ENCODE measurements around the gene WDR19.
"Not testable (repeated sequence)": the region's sequence is repeated elsewhere in the genome, so short reads cannot be mapped to it uniquely, and the experiment has no call there.

WDR19 gene

DNA sequence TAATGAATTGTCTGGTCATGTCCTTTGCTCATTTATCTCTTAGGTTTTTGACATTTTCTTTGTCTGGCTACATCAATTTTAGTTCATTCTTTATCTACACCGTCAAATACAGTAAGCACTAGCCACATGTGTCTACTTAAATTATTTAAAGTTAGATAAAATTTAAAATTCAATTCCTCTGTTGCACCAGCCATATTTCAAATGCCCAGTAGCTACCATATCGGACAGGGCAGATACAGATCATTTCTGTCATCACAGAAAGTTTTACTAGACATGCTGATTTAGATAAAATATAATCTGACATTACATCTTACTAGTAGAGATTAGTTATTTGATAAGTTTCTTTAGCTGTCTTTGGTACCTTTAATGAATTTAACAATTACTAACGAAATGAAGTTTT, 61.1 kb downstream of the WDR19 start:
- TF ChIP-seq, protein P1, sequence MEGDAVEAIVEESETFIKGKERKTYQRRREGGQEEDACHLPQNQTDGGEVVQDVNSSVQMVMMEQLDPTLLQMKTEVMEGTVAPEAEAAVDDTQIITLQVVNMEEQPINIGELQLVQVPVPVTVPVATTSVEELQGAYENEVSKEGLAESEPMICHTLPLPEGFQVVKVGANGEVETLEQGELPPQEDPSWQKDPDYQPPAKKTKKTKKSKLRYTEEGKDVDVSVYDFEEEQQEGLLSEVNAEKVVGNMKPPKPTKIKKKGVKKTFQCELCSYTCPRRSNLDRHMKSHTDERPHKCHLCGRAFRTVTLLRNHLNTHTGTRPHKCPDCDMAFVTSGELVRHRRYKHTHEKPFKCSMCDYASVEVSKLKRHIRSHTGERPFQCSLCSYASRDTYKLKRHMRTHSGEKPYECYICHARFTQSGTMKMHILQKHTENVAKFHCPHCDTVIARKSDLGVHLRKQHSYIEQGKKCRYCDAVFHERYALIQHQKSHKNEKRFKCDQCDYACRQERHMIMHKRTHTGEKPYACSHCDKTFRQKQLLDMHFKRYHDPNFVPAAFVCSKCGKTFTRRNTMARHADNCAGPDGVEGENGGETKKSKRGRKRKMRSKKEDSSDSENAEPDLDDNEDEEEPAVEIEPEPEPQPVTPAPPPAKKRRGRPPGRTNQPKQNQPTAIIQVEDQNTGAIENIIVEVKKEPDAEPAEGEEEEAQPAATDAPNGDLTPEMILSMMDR (IDR thresholded peaks at IDR 0.05; ENCODE audit: control insufficient read depth, extremely low read depth, insufficient read depth): no peak
- DNase-seq (ENCODE audit: low read depth): no peak
- H3K4me3 ChIP-seq (ENCODE audit: low read depth, low read length): no peak overlapping the region

DNA sequence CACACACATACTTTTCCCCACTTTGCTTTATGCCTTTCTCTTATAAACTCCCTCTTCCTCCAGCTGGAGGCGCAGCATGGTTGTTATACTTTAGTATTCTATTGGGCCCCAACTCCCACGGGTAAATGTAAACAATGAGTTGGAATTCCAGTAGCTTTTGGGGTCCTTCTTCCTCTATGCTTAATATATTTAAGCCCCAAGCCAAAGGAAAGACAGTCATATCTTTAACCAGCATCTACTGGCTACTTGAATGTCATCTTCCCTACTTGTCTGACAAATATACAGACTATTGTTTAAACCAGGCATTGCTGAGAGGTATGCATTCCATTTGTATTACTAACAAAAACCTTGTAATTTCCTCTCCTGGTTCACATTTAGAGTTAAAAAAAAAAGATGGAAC, 72.9 kb downstream of the WDR19 start:
- no peak overlapping the region for H3K4me3 ChIP-seq (ENCODE audit: low read depth, low read length)
- TF ChIP-seq, protein P1 (IDR thresholded peaks at IDR 0.05; ENCODE audit: control insufficient read depth, extremely low read depth, insufficient read depth): peak; percentile 16; the same call in 1 of the 2 replicates
- no peak for DNase-seq (ENCODE audit: low read depth)

DNA sequence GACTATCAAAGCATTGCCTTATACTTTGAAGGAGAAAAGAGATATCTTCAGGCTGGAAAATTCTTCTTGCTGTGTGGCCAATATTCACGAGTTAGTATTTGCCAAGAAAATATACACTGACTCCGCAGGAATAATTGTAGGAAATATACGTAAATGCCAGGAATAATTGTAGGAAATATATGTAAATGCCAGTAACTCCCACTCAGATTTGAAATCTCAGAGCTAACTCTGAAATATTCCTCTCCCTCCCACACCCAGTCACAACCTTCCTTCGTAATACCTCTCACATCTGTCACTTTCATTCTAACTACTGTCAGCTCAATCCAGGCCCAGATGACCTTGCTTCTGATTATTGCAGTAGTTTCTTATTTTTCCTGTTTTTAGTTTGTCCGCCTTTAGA, 73.5 kb downstream of the WDR19 start:
- DNase-seq (ENCODE audit: low read depth): no peak
- no peak overlapping the region for H3K4me3 ChIP-seq (ENCODE audit: low read depth, low read length)
- TF ChIP-seq, protein P1 (IDR thresholded peaks at IDR 0.05; ENCODE audit: control insufficient read depth, extremely low read depth, insufficient read depth): no peak

DNA sequence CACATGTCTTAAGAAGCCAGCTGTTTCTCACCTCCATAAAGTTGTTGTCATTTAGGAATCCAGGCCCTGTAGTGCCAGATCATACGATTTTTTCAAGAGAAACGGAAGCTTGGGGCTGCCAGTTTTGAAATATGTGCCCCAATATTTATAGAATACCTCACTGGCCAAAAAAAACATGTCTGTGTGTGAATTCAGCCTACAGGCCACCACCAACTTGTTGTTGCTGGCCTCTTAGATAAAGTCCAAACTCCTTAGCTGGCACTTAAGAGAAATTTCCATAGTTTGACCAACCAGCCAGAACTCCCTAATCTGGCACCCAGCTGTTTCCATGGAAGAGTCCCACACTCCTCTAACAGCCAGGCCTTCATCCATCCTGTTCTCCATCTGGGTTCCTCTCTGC, 74.1 kb downstream of the WDR19 start:
- no peak overlapping the region for H3K4me3 ChIP-seq (ENCODE audit: low read depth, low read length)
- DNase-seq (ENCODE audit: low read depth): no peak
- TF ChIP-seq, protein P1 (IDR thresholded peaks at IDR 0.05; ENCODE audit: control insufficient read depth, extremely low read depth, insufficient read depth): no peak

DNA sequence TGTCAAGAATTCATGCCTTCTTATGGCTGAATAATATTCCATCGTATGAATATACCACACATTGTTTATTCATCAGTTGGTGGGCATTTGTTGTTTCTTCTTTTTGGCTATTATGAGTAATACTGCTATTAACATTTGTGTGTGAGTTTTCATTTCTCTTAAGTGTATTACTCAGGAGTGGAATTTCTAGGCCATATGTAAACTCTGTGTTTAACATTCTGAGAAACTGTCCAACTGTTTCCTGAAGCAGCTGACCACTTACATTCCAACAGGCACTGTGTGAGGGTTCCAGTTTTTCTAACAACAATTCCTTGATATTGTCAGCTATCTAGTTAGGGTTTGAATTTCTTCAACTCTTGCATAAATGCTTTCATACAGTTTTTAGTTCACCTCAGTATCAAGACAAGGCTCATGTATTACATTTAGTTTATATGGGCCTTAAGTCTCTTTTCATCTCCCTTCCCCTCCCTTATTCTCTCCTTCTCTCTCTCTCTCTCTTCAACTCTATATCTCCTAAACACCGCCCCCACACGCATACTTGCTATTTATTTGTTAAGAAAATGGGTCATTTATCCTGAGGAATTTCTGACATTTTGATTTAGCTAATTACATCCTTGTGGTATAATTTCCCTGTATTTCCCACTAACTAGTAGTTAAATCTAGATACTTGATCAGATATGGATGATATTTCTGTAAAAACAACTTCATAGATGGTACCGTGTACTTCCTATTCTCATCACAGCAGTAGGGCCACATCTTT, 77.4 kb downstream of the WDR19 start:
- no peak overlapping the region for H3K4me3 ChIP-seq (ENCODE audit: low read depth, low read length)
- TF ChIP-seq, protein P1 (IDR thresholded peaks at IDR 0.05; ENCODE audit: control insufficient read depth, extremely low read depth, insufficient read depth): no peak
- DNase-seq (ENCODE audit: low read depth): no peak

DNA sequence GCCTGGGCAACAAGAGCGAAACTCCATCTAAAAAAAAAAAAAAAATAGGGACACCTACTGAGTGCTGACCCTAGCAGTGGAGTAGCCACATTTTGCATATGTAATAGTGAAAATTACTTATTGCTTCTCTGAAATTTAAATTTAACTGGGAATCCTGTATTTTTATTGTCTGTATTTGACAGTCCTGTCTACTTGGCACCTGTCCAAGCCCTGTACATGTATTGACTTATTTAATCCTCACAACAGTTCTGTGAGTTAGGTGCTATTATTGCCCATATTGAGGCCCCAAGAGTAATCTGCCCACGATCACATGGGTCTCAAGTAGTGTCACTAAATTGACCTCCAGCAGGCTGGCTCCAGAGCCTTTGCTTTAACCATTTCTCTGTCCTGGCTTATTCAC, 81.6 kb downstream of the WDR19 start:
- TF ChIP-seq, protein P1 (IDR thresholded peaks at IDR 0.05; ENCODE audit: control insufficient read depth, extremely low read depth, insufficient read depth): no peak
- no peak for DNase-seq (ENCODE audit: low read depth)
- H3K4me3 ChIP-seq (ENCODE audit: low read depth, low read length): no peak overlapping the region

DNA sequence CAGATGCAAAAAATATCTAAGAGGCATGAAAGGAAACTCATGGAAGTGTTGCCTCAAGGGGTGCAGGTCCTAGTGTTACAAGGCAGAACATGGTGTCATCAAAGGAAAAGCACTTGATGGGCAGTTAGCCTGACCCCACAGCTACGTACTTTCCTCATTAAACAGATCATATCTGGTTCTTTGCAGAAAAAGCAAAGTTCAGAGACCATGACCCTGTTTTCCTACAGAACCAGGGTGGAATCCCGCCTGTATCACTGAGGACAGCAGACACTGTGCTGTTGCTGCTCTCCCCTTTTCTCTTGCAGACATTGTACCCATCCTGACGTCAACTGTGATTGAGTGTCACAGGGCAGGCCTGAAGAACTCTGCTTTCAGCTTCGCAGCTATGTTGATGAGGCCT, 92.2 kb downstream of the WDR19 start:
- DNase-seq (ENCODE audit: low read depth): no peak
- TF ChIP-seq, protein P1 (IDR thresholded peaks at IDR 0.05; ENCODE audit: control insufficient read depth, extremely low read depth, insufficient read depth): no peak
- H3K4me3 ChIP-seq (ENCODE audit: low read depth, low read length): no peak overlapping the region

DNA sequence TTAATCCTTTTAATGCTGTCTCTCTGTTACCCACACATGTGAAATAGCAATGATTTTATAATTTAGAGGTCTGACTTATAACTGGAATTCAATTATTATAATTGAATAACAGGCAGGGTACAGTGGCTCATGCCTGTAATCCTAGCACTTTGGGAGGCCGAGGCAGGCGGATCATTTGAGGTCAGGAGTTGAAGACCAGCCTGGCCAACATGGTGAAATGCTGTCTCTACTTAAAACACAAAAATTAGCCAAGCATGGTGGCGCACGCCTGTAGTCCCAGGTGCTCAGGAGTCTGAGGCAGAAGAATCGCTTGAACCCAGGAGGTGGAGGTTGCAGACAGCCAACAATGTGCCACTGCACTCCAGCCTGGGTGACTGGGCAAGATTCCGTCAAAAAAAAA, 95.3 kb downstream of the WDR19 start:
- not testable (repeated sequence) for H3K4me3 ChIP-seq (ENCODE audit: low read depth, low read length); DNase-seq (ENCODE audit: low read depth)

Measured in LNCaP clone FGC (cell line).